Endometrial microvascular endothelial cells (primary cell): ENCODE measurements around the gene TDP1. TPM values are rescaled to one million over a fixed set of nuclear protein-coding genes. Genes with fewer than 3 reads are reported as not detected.

ENCODE experiments used
- in situ Hi-C: cut with HindIII; loops from 2 replicates; pipeline ENCODE4 v1.10.0; 2017; ENCODE audit warnings: low sequenced_read_pairs, low pct_unique_long_range_greater_than_20kb; ENCODE audit errors: inconsistent ontology term
- total RNA-seq: library from RNA; depleted of rRNA; stranded (reverse); fragments of >200 nt; gene quantifications from one replicate; pipeline ENCODE4 v1.2.3, GENCODE V29; 2015; ENCODE audit errors: inconsistent ontology term

The TDP1 gene
- total RNA-seq, 1 donor from 2014 or later: 49.0 TPM

GRCh38 chr14:89933002-89933401 lies 22.7 kb upstream of the TDP1 start:
- in situ Hi-C loops: no loop called here

GRCh38 chr14:89936654-89937185 lies 19.0 kb upstream of the TDP1 start:
- in situ Hi-C loops: no loop called here

GRCh38 chr14:89941830-89942377 lies 13.8 kb upstream of the TDP1 start:
- in situ Hi-C loops: no loop called here

GRCh38 chr14:89947344-89947743 lies 8.4 kb upstream of the TDP1 start:
- in situ Hi-C loops: no loop called here

GRCh38 chr14:89952576-89952975 lies 3.2 kb upstream of the TDP1 start:
- in situ Hi-C loops: no loop called here

GRCh38 chr14:89953602-89954001 lies 2.1 kb upstream of the TDP1 start:
- in situ Hi-C loops: no loop called here

GRCh38 chr14:89954070-89955021 lies 1.4 kb upstream of the TDP1 start, which contains the start of gene EFCAB11:
EFCAB11 (minus strand) TSS chr14:89954730; CDS start chr14:89954660, 70 bp downstream.
- in situ Hi-C loops: no loop called here

GRCh38 chr14:89955022-89955744 lies 544 bp upstream of the TDP1 start:
- in situ Hi-C loops: no loop called here

- in situ Hi-C loops: no loop called here
Observed at GRCh38 chr14:89956661-89957009, 908 bp downstream of the TDP1 start.

GRCh38 chr14:89957376-89957775 lies 1.6 kb downstream of the TDP1 start:
- in situ Hi-C loops: no loop called here

GRCh38 chr14:89957791-89958190 lies 2.1 kb downstream of the TDP1 start:
- in situ Hi-C loops: no loop called here

GRCh38 chr14:89958966-89959365 lies 3.2 kb downstream of the TDP1 start:
- in situ Hi-C loops: no loop called here

GRCh38 chr14:89959853-89960445 lies 4.2 kb downstream of the TDP1 start:
- in situ Hi-C loops: no loop called here

- in situ Hi-C loops: no loop called here
Observed at GRCh38 chr14:89960914-89961313, 5.2 kb downstream of the TDP1 start.

- in situ Hi-C loops: no loop called here
Observed at GRCh38 chr14:89963288-89963978, 7.7 kb downstream of the TDP1 start.

GRCh38 chr14:89965839-89966238 lies 10.1 kb downstream of the TDP1 start:
- in situ Hi-C loops: no loop called here

- in situ Hi-C loops: no loop called here
Observed at GRCh38 chr14:89973234-89973823, 17.6 kb downstream of the TDP1 start.

GRCh38 chr14:89977668-89978067 lies 21.9 kb downstream of the TDP1 start:
- in situ Hi-C loops: no loop called here
